ENCODE data around the gene GARNL3. TPM values are rescaled to one million over a fixed set of nuclear protein-coding genes. Genes with fewer than 3 reads are reported as not detected.

The GARNL3 gene
- total and polyA plus RNA-seq, 2 of the 13 experiments (the other 11 are each of a cell fraction or from before 2014, with no cell fraction given), result 3.9 to 11.0 TPM

DNA sequence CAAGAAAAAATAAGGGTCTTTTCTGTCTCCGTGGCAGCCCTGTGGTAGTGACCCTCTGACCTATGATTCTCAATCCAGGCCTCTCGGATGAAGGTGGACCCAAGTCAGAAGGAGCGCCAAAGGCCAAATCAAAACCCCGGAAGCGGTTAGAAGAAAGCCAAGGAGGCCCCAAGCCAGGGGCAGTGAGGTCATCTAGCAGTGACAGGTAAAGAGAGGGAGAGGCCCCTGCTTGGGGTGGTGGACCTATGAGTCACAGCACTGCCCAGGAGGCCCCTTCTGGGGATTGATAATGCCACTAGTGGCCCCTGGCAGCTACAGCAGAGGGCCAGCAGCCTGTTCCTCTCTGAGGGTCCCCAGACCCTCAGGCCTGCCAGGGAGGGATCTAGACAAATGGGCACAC, 126.0 kb downstream of the GARNL3 start (continued):
- TF ChIP-seq ZNF317 (CRISPR knock-in tag; IDR thresholded peaks at IDR 0.05), result 0 out of 2 replicates have a peak, but pooled peaks have one; percentile 51
- no peak for TF ChIP-seq PTBP1 (IDR thresholded peaks at IDR 0.05; ENCODE audit: low read depth, low read length, poor library complexity, severe bottlenecking)
- TF ChIP-seq POLR2A (IDR thresholded peaks at IDR 0.05; ENCODE audit: insufficient read depth in 1 of 2, low read depth in 2 of 2, low read length in 2 of 2), result peak in 1 of 2 experiments; percentile 26; a peak in 1 of 4 replicates
- TF ChIP-seq, protein P1, sequence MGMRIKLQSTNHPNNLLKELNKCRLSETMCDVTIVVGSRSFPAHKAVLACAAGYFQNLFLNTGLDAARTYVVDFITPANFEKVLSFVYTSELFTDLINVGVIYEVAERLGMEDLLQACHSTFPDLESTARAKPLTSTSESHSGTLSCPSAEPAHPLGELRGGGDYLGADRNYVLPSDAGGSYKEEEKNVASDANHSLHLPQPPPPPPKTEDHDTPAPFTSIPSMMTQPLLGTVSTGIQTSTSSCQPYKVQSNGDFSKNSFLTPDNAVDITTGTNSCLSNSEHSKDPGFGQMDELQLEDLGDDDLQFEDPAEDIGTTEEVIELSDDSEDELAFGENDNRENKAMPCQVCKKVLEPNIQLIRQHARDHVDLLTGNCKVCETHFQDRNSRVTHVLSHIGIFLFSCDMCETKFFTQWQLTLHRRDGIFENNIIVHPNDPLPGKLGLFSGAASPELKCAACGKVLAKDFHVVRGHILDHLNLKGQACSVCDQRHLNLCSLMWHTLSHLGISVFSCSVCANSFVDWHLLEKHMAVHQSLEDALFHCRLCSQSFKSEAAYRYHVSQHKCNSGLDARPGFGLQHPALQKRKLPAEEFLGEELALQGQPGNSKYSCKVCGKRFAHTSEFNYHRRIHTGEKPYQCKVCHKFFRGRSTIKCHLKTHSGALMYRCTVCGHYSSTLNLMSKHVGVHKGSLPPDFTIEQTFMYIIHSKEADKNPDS (CRISPR knock-in tag; IDR thresholded peaks at IDR 0.05), result no peak
- peak; percentile 80 for TF ChIP-seq CREB1 (IDR thresholded peaks at IDR 0.05)
- peak; percentile 91 for TF ChIP-seq CREB1 (CRISPR knock-in tag; IDR thresholded peaks at IDR 0.05)
- no peak for TF ChIP-seq ZNF44 (CRISPR knock-in tag; IDR thresholded peaks at IDR 0.05)
- peak; percentile 100 for TF ChIP-seq FOSL2 (CRISPR knock-in tag; IDR thresholded peaks at IDR 0.05)
- TF ChIP-seq ZNF264 (CRISPR knock-in tag; IDR thresholded peaks at IDR 0.05), result no peak
- TF ChIP-seq HNF4G (IDR thresholded peaks at IDR 0.05; ENCODE audit: borderline replicate concordance, low read depth, low read length), result peak; percentile 66; the same call in 1 of the 2 replicates
- TF ChIP-seq HNF4G (CRISPR knock-in tag; IDR thresholded peaks at IDR 0.05; ENCODE audit: borderline replicate concordance, low read depth), result peak; percentile 39; the same call in 1 of the 2 replicates
- TF ChIP-seq CAMTA2 (CRISPR knock-in tag; IDR thresholded peaks at IDR 0.05; ENCODE audit: borderline replicate concordance), result no peak
- peak; percentile 71 for TF ChIP-seq ASH2L (IDR thresholded peaks at IDR 0.05; ENCODE audit: insufficient read length, low read depth, low read length)
- TF ChIP-seq, protein P2, sequence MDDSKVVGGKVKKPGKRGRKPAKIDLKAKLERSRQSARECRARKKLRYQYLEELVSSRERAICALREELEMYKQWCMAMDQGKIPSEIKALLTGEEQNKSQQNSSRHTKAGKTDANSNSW (CRISPR knock-in tag; IDR thresholded peaks at IDR 0.05; ENCODE audit: borderline replicate concordance), result no peak
- TF ChIP-seq GABPA (IDR thresholded peaks at IDR 0.05; ENCODE audit: low read depth, low read length), result no peak
- TF ChIP-seq GABPA (CRISPR knock-in tag; IDR thresholded peaks at IDR 0.05; ENCODE audit: low read depth), result no peak
- no peak for TF ChIP-seq SETDB1 (CRISPR knock-in tag; IDR thresholded peaks at IDR 0.05; ENCODE audit: borderline replicate concordance)
- TF ChIP-seq HNF4A (CRISPR knock-in tag; IDR thresholded peaks at IDR 0.05), result peak; percentile 76
- no peak for TF ChIP-seq SAFB2 (CRISPR knock-in tag; IDR thresholded peaks at IDR 0.05; ENCODE audit: borderline replicate concordance, low read depth)
- TF ChIP-seq ZFP36 (IDR thresholded peaks at IDR 0.05; ENCODE audit: borderline replicate concordance, low read depth, low read length, partially characterized antibody), result no peak
- peak; percentile 78 for TF ChIP-seq SP4 (CRISPR knock-in tag; IDR thresholded peaks at IDR 0.05)
- no peak for TF ChIP-seq FOXA1 (IDR thresholded peaks at IDR 0.05)
- TF ChIP-seq FOXA1 (CRISPR knock-in tag; IDR thresholded peaks at IDR 0.05), result peak; percentile 44; the same call in 1 of the 2 replicates
- TF ChIP-seq ZNF24 (IDR thresholded peaks at IDR 0.05), result no peak
- TF ChIP-seq, protein P3, sequence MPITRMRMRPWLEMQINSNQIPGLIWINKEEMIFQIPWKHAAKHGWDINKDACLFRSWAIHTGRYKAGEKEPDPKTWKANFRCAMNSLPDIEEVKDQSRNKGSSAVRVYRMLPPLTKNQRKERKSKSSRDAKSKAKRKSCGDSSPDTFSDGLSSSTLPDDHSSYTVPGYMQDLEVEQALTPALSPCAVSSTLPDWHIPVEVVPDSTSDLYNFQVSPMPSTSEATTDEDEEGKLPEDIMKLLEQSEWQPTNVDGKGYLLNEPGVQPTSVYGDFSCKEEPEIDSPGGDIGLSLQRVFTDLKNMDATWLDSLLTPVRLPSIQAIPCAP (CRISPR knock-in tag; IDR thresholded peaks at IDR 0.05; ENCODE audit: low read depth), result no peak
- no peak for TF ChIP-seq ZNF552 (CRISPR knock-in tag; IDR thresholded peaks at IDR 0.05; ENCODE audit: borderline replicate concordance)
- no peak for TF ChIP-seq ZNF282 (IDR thresholded peaks at IDR 0.05; ENCODE audit: partially characterized antibody)
- no peak for TF ChIP-seq ZNF557 (CRISPR knock-in tag; IDR thresholded peaks at IDR 0.05)
- TF ChIP-seq NFE2 (CRISPR knock-in tag; IDR thresholded peaks at IDR 0.05), result no peak
- TF ChIP-seq ZNF3 (CRISPR knock-in tag; IDR thresholded peaks at IDR 0.05), result no peak
- TF ChIP-seq PPARG (CRISPR knock-in tag; conservative IDR thresholded peaks at IDR 0.05), result peak; percentile 85
- no peak for TF ChIP-seq ZNF260 (CRISPR knock-in tag; IDR thresholded peaks at IDR 0.05; ENCODE audit: borderline replicate concordance, low read depth)
- no peak for TF ChIP-seq AKAP8 (CRISPR knock-in tag; IDR thresholded peaks at IDR 0.05)
- TF ChIP-seq ZNF776 (CRISPR knock-in tag; IDR thresholded peaks at IDR 0.05), result no peak
